CD14-positive monocyte (primary cell): ENCODE measurements around the gene GTF2H4. TPM values are rescaled to one million over a fixed set of nuclear protein-coding genes. Genes with fewer than 3 reads are reported as not detected.

Source experiments
- DNase-seq, 3 donors: peaks; one replicate each; pipeline ENCODE4 v3.0.0-alpha.2; 2011 to 2022
- H2AFZ ChIP-seq: 2 replicates; pipeline ENCODE4 v1.6.0; 2012; ENCODE audit warnings: mild to moderate bottlenecking, low read depth, low read length, inconsistent platforms; ENCODE audit not compliant: insufficient read depth, poor library complexity, severe bottlenecking
- H3K27ac ChIP-seq, 2 donors: 1 replicate in 1 of 2; 2 replicates in 1 of 2; pipeline ENCODE4 v1.5.1; 2012 to 2013; ENCODE audit warnings: low read length in 2 of 2, control low read depth in 1 of 2, inconsistent platforms in 1 of 2, low read depth in 1 of 2, mild to moderate bottlenecking in 1 of 2
- H3K27me3 ChIP-seq, 2 donors: one replicate each; pipeline versions ENCODE4 v1.6.0 to v1.6.1; 2011 to 2013; ENCODE audit warnings: low read length in 2 of 2; ENCODE audit not compliant: control insufficient read depth in 2 of 2, insufficient read depth in 2 of 2
- H3K36me3 ChIP-seq, 2 donors: replicated peaks in 1 of 2; 1 replicate in 1 of 2; 2 replicates in 1 of 2; pipeline versions ENCODE4 v1.5.1 to v1.6.1; 2012 to 2013; ENCODE audit warnings: low read length in 2 of 2, control low read depth in 1 of 2, inconsistent platforms in 1 of 2, mild to moderate bottlenecking in 1 of 2; ENCODE audit not compliant: insufficient read depth in 2 of 2, control insufficient read depth in 1 of 2
- H3K4me1 ChIP-seq, 2 donors: 1 replicate in 1 of 2; 2 replicates in 1 of 2; pipeline versions ENCODE4 v1.5.1 to v1.6.1; 2012 to 2013; ENCODE audit warnings: low read length in 2 of 2, control low read depth in 1 of 2, inconsistent platforms in 1 of 2, mild to moderate bottlenecking in 1 of 2, moderate library complexity in 1 of 2; ENCODE audit not compliant: insufficient read depth in 2 of 2, control insufficient read depth in 1 of 2
- H3K4me2 ChIP-seq: replicated peaks from 2 replicates; pipeline ENCODE3; 2012; ENCODE audit warnings: low read length, moderate library complexity, mild to moderate bottlenecking; ENCODE audit not compliant: poor library complexity, severe bottlenecking; ENCODE audit errors: extremely low read depth
- H3K4me3 ChIP-seq, 3 experiments: fragments of 200-600 bp in 1 of 3; sonication (generic) in 1 of 3; replicated peaks in 1 of 3; 1 replicate in 2 of 3; 2 replicates in 1 of 3; pipeline ENCODE4 v1.5.1; 2011 to 2013; ENCODE audit warnings: low read length in 3 of 3, mild to moderate bottlenecking in 3 of 3, control low read depth in 2 of 3, low read depth in 2 of 3, inconsistent platforms in 1 of 3, moderate library complexity in 1 of 3
- H3K79me2 ChIP-seq: 2 replicates; pipeline ENCODE4 v1.6.0; 2012; ENCODE audit warnings: mild to moderate bottlenecking, control low read depth, inconsistent platforms, low read length, moderate library complexity; ENCODE audit not compliant: insufficient read depth
- H3K9ac ChIP-seq: 2 replicates; pipeline ENCODE4 v1.6.0; 2017; ENCODE audit warnings: low read length, mild to moderate bottlenecking; ENCODE audit not compliant: insufficient read depth, poor library complexity, severe bottlenecking
- H3K9me3 ChIP-seq, 2 donors: replicated peaks in 1 of 2; 1 replicate in 1 of 2; 2 replicates in 1 of 2; pipeline versions ENCODE4 v1.5.1 to v1.6.1; 2012 to 2013; ENCODE audit warnings: low read length in 2 of 2, control low read depth in 1 of 2; ENCODE audit not compliant: control insufficient read depth in 1 of 2, insufficient read depth in 1 of 2
- H4K20me1 ChIP-seq: 2 replicates; pipeline ENCODE4 v1.6.0; 2012; ENCODE audit warnings: mild to moderate bottlenecking, low read length, control low read depth, moderate library complexity; ENCODE audit not compliant: insufficient read depth
- H3K27ac Mint-ChIP-seq, 7 donors: one replicate each; pipeline ENCODE4 v1.8.0; 2020; ENCODE audit warnings: mild to moderate bottlenecking in 7 of 7, mixed read lengths in 7 of 7, moderate library complexity in 6 of 7, inconsistent platforms in 2 of 7
- H3K27me3 Mint-ChIP-seq, 3 donors: one replicate each; pipeline ENCODE4 v1.8.0; 2021 to 2022; ENCODE audit warnings: low read depth in 3 of 3, mild to moderate bottlenecking in 3 of 3, mixed read lengths in 3 of 3, moderate library complexity in 3 of 3, inconsistent platforms in 1 of 3
- H3K36me3 Mint-ChIP-seq, 2 donors: one replicate each; pipeline ENCODE4 v1.8.0; 2020; ENCODE audit warnings: mixed read lengths in 2 of 2, inconsistent platforms in 1 of 2, mild to moderate bottlenecking in 1 of 2
- H3K4me1 Mint-ChIP-seq: one replicate; pipeline ENCODE4 v1.8.0; 2020; ENCODE audit warnings: mild to moderate bottlenecking, mixed read lengths
- H3K4me3 Mint-ChIP-seq, 2 donors: one replicate each; pipeline ENCODE4 v1.8.0; 2020; ENCODE audit warnings: mild to moderate bottlenecking in 2 of 2, mixed read lengths in 2 of 2, moderate library complexity in 1 of 2
- H3K9me3 Mint-ChIP-seq, 7 donors: one replicate each; pipeline ENCODE4 v1.8.0; 2020 to 2022; ENCODE audit warnings: mixed read lengths in 7 of 7, mild to moderate bottlenecking in 6 of 7, moderate library complexity in 6 of 7, inconsistent platforms in 2 of 7
- WGBS: methylation state at CpG from one replicate; pipeline ENCODE4 v1.1.5; 2013; ENCODE audit warnings: missing lambda C conversion rate; ENCODE audit not compliant: insufficient coverage; 5-methylcytosine and 5-hydroxymethylcytosine counted together
- intact Hi-C, 2 donors: fragments of 100-400 bp; cut with micrococcal nuclease; formaldehyde crosslinking; loops; one replicate each; pipeline versions ENCODE4 v1.15.0 to v1.15.1; 2023
- polyA plus RNA-seq, 3 donors: library from polyadenylated mRNA; depleted of rRNA in 1 of 3; unstranded in 2 of 3; stranded (reverse) in 1 of 3; fragments of 300-500 nt in 2 of 3; fragments of >200 nt in 1 of 3; fragmentation: Illumina TruSeq in 2 of 3; gene quantifications; 1 replicate in 2 of 3; 2 replicates in 1 of 3; pipeline ENCODE4 v1.2.3, GENCODE V29; 2012 to 2021
- TF ChIP-seq, protein P1 (sequence below): fragments of 200-600 bp; IDR thresholded peaks from one replicate; pipeline ENCODE4 v1.8.0; 2022; ENCODE audit warnings: antibody characterized with exemption, mild to moderate bottlenecking

Gene GTF2H4
- polyA plus RNA-seq, 3 donors: 3.6 to 14.5 (median 6.0) TPM

DNA sequence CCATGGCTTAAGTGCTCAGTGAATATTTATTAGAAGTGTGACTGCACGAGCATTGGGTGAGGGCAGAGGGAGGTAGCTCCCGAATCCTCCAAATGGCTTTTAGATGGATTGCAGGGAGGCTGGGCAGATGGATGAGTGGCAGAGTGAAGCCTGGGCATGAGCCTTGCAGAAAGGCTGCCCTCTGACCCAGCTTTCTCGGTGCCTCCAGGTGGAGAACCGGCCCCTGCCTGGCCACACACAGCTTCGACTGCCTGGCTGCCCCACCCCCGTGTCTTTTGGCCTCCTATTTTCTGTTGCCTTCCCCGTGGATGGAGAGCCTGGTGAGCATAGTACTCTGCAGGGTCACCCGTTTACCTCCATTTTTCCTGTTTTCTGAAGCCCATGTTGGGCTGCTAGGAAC lies 9.5 kb downstream of the GTF2H4 start:
- H3K27me3 ChIP-seq: no peaks in the 10 kb centered on the region
- peaks cover 46 to 65% of the 10 kb centered on the region in 2 donors for H3K36me3 ChIP-seq
- no peak overlapping the region for H3K4me3 Mint-ChIP-seq
- H4K20me1 ChIP-seq: no peaks in the 10 kb centered on the region
- H3K27me3 Mint-ChIP-seq: peaks cover 0 to 1% (median 0%) of the 10 kb centered on the region in 3 donors
- H3K9me3 Mint-ChIP-seq: peaks cover 0 to 3% (median 0%) of the 10 kb centered on the region in 7 donors
- H2AFZ ChIP-seq: no peak overlapping the region
- WGBS: 98% methylated on average over 8 of the region's 8 CpGs
- no peak overlapping the region for H3K9ac ChIP-seq
- no peak overlapping the region for H3K27ac Mint-ChIP-seq
- no peaks in the 10 kb centered on the region for H3K9me3 ChIP-seq
- intact Hi-C loops: loop anchor here in 1 of 2 donors (10.0 kb wide), 1 partner anchor 167 kb away; no protein-coding TSS in a partner anchor
- peaks cover 63 to 67% of the 10 kb centered on the region in 2 donors for H3K36me3 Mint-ChIP-seq
- no peak overlapping the region for H3K4me3 ChIP-seq
- DNase-seq: no peak
- H3K4me1 Mint-ChIP-seq: peaks cover 24% of the 10 kb centered on the region
- H3K27ac ChIP-seq: no peak overlapping the region
- peaks cover 15 to 26% of the 10 kb centered on the region in 2 donors for H3K4me1 ChIP-seq
- H3K79me2 ChIP-seq: no peaks in the 10 kb centered on the region
- TF ChIP-seq, protein P1, sequence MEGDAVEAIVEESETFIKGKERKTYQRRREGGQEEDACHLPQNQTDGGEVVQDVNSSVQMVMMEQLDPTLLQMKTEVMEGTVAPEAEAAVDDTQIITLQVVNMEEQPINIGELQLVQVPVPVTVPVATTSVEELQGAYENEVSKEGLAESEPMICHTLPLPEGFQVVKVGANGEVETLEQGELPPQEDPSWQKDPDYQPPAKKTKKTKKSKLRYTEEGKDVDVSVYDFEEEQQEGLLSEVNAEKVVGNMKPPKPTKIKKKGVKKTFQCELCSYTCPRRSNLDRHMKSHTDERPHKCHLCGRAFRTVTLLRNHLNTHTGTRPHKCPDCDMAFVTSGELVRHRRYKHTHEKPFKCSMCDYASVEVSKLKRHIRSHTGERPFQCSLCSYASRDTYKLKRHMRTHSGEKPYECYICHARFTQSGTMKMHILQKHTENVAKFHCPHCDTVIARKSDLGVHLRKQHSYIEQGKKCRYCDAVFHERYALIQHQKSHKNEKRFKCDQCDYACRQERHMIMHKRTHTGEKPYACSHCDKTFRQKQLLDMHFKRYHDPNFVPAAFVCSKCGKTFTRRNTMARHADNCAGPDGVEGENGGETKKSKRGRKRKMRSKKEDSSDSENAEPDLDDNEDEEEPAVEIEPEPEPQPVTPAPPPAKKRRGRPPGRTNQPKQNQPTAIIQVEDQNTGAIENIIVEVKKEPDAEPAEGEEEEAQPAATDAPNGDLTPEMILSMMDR: no peak
- no peak overlapping the region for H3K4me2 ChIP-seq

DNA sequence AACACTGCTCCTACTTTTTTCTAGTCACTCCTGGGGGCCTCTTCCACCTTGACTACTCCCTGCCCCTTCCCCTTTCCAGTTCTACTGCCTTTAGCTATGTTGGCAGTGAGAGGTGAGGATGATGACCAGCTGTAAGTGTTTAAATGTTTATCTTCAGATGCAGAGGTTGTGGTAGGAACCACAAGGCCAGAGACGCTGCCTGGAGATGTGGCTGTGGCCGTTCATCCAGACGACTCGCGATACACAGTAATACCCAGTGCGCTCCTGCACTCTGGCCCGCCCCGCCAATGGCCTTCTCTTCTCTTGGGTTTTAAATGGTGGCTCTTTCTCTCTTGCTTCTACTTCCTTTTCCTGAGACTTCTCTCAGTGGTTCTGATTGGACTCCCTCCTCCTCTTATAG lies 10.7 kb downstream of the GTF2H4 start:
- no peaks in the 10 kb centered on the region for H4K20me1 ChIP-seq
- peaks cover 67 to 72% of the 10 kb centered on the region in 2 donors for H3K36me3 Mint-ChIP-seq
- TF ChIP-seq, protein P1: no peak
- no peaks in the 10 kb centered on the region for H3K27me3 ChIP-seq
- H3K79me2 ChIP-seq: no peaks in the 10 kb centered on the region
- H3K9me3 Mint-ChIP-seq: peaks cover 0 to 3% (median 0%) of the 10 kb centered on the region in 7 donors
- no peaks in the 10 kb centered on the region for H3K9me3 ChIP-seq
- no peak overlapping the region for H2AFZ ChIP-seq
- no peak for DNase-seq
- H3K27ac ChIP-seq: no peak overlapping the region
- no peak overlapping the region for H3K9ac ChIP-seq
- H3K27me3 Mint-ChIP-seq: peaks cover 0 to 1% (median 0%) of the 10 kb centered on the region in 3 donors
- no peak overlapping the region for H3K4me3 ChIP-seq
- H3K27ac Mint-ChIP-seq: peak overlapping the region in 1 of 7 donors; percentile 25
- peaks cover 18% of the 10 kb centered on the region for H3K4me1 Mint-ChIP-seq
- WGBS: 81% methylated on average over 3 of the region's 8 CpGs
- H3K4me3 Mint-ChIP-seq: no peak overlapping the region
- H3K4me1 ChIP-seq: peaks cover 12 to 21% of the 10 kb centered on the region in 2 donors
- peaks cover 58 to 71% of the 10 kb centered on the region in 2 donors for H3K36me3 ChIP-seq
- intact Hi-C loops: loop anchor here in 1 of 2 donors (10.0 kb wide), 1 partner anchor 166 kb away; no protein-coding TSS in a partner anchor
- H3K4me2 ChIP-seq: no peak overlapping the region
